HFF-Myc (cell line): Measurements from ENCODE around the gene RADX.
A peak's percentile ranks its signal among the peaks of the same experiment; 100 is the strongest.

Experiments used
- DNase-seq: peaks from one replicate; pipeline ENCODE4 v3.0.0-alpha.2; 2011; ENCODE audit warnings: low read depth; ENCODE audit errors: extremely low read depth
- H3K4me3 ChIP-seq: replicated peaks from 2 replicates; pipeline ENCODE4 v1.5.1; 2011; ENCODE audit warnings: low read depth, mild to moderate bottlenecking, control low read depth, low read length
- CTCF ChIP-seq: IDR thresholded peaks from 2 replicates; pipeline ENCODE4 v1.5.1; 2012; ENCODE audit warnings: mild to moderate bottlenecking, low read depth, low read length, control low read depth; ENCODE audit errors: missing control alignments

The RADX gene

DNA sequence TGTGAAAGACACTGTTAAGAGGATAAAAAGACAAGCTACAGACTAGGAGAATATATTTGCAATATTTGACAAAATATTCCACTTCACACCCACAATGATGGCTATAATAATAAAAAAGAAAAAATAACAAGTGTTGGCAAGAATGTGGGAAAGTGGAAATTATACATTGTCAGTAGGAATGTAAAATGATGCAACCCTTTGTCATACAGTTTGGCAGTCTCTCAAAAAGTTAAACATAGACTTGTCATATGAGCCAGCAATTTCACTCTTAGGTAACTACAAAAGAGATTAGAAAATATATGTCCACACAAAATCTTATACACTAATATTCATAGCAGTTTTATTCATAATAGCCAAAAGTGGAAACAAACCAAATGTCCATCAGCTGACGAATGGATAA is 5.2 kb upstream of the RADX start:
- no peak overlapping the region for H3K4me3 ChIP-seq
- no peak for DNase-seq
- TF ChIP-seq CTCF, result no peak

DNA sequence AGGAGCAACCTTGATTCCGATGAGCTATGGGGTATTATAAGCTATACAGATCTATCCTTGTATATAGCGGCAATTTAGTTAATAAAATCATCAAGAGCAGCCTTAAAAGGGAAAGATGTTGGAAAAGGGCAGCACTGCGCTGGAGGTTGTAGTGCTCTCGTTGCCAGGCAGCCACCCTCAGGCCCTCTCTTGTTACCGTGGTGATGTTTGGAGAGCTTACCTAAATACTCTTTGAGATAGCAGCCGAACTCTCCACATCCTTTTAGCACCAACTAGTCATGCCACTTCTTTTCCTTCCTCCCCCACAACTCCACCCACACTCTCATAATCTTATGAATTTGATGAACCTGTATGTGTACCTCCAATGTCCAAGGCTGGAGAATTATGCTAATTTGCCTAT is 3.8 kb upstream of the RADX start:
- no peak for DNase-seq
- no peak overlapping the region for H3K4me3 ChIP-seq
- TF ChIP-seq CTCF, result no peak

GRCh38 chrX:106611317-106611678 is 480 bp upstream of the RADX start:
- no peak for DNase-seq
- peak overlapping the region; percentile 41 for H3K4me3 ChIP-seq
- TF ChIP-seq CTCF, result no peak

- no peak for DNase-seq
- no peak for TF ChIP-seq CTCF
- H3K4me3 ChIP-seq, result peak overlapping the region; percentile 41
These were observed 600 bp downstream of the RADX start for GRCh38 chrX:106612393-106612763.

GRCh38 chrX:106613277-106613676 is 1.5 kb downstream of the RADX start:
- no peak for DNase-seq
- no peak overlapping the region for H3K4me3 ChIP-seq
- no peak for TF ChIP-seq CTCF

GRCh38 chrX:106615041-106615440 is 3.3 kb downstream of the RADX start:
- H3K4me3 ChIP-seq, result no peak overlapping the region
- DNase-seq, result no peak
- no peak for TF ChIP-seq CTCF

GRCh38 chrX:106619797-106620196 is 8.0 kb downstream of the RADX start:
- TF ChIP-seq CTCF, result no peak
- no peak overlapping the region for H3K4me3 ChIP-seq
- DNase-seq, result no peak
